Body of pancreas (tissue), 4 donors: ENCODE results near the gene SPOCK1.
"Not testable (repeated sequence)": the region's sequence is repeated elsewhere in the genome, so short reads cannot be mapped to it uniquely, and the experiment has no call there.

Source experiments
- POLR2A ChIP-seq, 3 donors: fragments of 450-650 bp; IDR thresholded peaks; one replicate each; pipeline ENCODE4 v1.6.1; 2016; ENCODE audit warnings: antibody characterized with exemption in 3 of 3, mild to moderate bottlenecking in 2 of 3
- TF ChIP-seq, protein P1 (sequence below), 7 experiments: fragments of 450-650 bp in 4 of 7; fragments of 200-600 bp in 3 of 7; sonication (generic) in 3 of 7; IDR thresholded peaks; one replicate each; pipeline ENCODE4 v1.5.1; 2016 to 2019; ENCODE audit warnings: antibody characterized with exemption in 7 of 7

DNA sequence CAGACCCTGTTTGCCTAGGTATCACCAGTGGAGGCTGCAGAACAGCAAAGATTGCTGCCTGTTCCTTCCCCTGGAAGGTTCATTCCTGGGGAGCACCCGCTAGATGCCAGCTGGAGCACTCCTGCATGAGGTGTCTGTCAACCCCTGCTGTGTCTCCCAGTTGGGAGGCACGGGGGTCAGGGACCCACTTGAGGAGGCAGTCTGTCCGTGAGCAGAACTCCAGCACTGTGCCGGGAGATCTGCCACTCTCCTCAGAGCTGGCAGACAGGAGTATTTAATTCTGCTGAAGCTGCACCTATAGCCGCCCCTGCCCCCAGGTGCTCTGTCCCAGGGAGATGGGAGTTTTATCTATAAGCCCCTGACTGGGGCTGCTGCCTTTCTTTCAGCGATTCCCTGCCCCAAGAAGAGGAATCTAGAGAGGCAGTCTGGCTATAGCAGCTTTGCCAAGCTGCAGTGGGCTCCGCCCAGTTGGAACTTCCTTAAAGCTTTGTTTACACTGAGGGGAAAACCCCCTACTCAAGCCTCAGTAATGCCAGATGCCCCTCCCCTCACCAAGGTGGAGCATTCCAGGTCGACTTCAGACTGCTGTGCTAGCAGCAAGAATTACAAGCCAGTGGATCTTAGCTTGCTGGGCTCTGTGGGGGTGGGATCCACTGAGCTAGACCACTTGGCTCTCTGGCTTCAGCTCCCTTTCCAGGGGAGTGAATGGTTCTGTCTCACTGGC, 545.6 kb downstream of the SPOCK1 start:
- not testable (repeated sequence) for TF ChIP-seq POLR2A (IDR thresholded peaks at IDR 0.05)
- TF ChIP-seq, protein P1, sequence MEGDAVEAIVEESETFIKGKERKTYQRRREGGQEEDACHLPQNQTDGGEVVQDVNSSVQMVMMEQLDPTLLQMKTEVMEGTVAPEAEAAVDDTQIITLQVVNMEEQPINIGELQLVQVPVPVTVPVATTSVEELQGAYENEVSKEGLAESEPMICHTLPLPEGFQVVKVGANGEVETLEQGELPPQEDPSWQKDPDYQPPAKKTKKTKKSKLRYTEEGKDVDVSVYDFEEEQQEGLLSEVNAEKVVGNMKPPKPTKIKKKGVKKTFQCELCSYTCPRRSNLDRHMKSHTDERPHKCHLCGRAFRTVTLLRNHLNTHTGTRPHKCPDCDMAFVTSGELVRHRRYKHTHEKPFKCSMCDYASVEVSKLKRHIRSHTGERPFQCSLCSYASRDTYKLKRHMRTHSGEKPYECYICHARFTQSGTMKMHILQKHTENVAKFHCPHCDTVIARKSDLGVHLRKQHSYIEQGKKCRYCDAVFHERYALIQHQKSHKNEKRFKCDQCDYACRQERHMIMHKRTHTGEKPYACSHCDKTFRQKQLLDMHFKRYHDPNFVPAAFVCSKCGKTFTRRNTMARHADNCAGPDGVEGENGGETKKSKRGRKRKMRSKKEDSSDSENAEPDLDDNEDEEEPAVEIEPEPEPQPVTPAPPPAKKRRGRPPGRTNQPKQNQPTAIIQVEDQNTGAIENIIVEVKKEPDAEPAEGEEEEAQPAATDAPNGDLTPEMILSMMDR (IDR thresholded peaks at IDR 0.05), result not testable (repeated sequence)
